ENCODE results near the gene MIA2.
"Not testable (repeated sequence)": the region's sequence is repeated elsewhere in the genome, so short reads cannot be mapped to it uniquely, and the experiment has no call there.

The MIA2 gene

DNA sequence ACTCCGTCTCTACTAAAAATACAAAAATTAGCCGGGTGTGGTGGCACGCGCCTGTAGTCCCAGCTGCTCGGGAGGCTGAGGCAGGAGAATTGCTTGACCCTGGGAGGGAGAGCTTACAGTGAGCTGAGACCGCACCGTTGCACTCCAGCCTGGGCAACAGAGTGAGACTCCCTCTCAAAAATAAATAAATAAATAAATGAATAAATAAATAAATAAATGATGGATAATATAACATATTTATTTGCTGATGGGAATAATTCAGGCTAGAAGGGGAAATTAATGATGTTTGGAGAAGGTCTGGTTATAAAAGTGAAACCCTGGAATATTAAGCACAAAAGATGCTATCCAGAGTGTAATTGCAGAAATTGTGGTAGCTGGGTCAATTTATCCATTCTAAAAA lies 107.4 kb downstream of the MIA2 start:
- not testable (repeated sequence) for DNase-seq

DNA sequence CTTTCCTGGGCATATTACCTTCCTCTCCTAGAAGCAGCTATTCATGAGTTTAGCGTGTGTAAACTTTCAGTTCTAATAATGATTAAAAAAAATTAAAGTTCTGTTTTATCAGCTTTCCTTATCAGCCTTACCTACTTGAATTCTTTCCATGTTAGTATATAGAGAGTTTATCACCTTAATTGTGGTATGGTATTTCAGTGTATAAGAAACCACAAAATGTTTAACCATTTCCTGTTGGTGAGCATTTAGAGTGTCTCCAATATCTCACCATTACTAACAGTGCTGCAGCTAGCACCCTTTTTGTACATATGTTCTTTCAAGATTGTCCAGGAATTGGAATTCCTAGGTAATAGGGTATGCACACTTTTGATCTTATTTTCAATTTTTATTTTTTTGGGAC lies 109.1 kb downstream of the MIA2 start:
- no peak for DNase-seq

GRCh38 chr14:39343614-39344013 lies 109.9 kb downstream of the MIA2 start:
- no peak for DNase-seq

DNA sequence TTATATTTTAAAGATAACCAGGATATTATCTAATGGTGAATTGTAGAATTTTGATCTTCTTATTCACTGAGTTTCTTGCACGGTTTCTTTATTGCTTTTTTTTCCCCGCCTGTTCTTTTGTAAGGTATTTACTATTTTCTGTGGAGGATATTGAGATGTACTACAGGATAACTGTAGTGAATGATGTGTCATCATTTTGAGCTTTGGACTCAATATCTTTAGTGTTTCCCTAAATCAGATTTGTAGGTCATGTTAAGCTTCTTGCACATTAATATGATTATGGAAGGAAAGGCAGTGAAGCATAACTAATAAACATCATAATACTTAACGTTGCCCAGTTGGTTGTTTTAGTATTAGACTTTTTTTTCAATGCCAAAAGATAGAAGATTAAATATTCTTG lies 117.2 kb downstream of the MIA2 start:
- no peak for DNase-seq

DNA sequence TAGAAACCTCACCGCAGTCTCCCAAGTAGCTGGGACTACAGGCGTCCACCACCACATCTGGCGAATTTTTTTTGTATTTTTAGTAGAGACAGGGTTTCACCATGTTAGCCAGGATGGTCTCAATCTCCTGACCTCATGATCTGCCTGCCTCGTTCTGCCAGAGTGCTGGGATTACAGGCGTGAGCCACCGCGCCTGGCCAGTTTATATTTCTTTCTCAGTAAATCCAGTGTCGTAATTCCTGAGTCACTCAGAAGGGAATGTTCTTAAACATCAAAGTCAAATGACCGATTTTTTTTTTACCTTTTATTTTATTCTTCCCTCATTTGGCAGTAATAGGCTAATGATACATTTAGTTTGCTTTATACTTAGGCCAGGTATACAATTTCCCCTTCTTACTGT lies 118.0 kb downstream of the MIA2 start:
- no peak for DNase-seq

DNA sequence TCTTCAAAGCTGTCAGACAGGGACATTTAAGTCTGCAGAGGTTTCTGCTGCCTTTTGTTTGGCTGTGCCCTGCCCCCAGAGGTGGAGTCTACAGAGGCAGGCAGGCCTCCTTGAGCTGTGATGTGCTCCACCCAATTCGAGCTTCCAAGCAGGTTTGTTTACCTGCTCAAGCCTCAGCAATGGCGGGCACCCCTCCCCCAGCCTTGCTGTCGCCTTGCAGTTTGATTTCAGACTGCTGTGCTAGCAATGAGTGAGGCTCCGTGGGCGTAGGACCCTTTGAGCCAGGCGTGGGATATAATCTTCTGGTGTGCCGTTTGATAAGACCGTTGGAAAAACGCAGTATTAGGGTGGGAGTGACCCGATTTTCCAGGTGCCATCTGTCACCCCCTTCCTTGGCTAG lies 125.4 kb downstream of the MIA2 start:
- DNase-seq, result not testable (repeated sequence)

GRCh38 chr14:39360316-39360715 lies 126.6 kb downstream of the MIA2 start:
- no peak for DNase-seq

- DNase-seq, result not testable (repeated sequence)
Observed at GRCh38 chr14:39361556-39361955, 127.8 kb downstream of the MIA2 start.

GRCh38 chr14:39364509-39364908 lies 130.8 kb downstream of the MIA2 start:
- DNase-seq, result no peak

DNA sequence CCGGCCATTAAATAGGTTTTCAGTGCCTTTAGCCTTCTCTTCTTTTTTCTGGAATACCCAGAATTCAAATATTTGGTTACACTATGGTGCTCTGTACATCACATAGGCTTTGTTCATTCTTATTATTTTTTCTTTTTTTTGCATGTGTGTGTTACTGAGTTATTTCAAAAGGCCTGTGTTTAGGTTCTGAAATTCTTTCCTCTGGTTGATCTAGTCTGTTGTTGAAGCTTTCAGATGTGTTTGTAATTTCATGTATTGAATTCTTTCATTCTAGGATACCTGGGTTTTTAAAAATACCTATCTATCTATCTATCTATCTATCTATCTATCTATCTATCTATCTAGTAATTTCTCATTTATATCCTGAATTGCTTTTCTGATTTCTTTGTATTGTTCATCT lies 131.6 kb downstream of the MIA2 start:
- DNase-seq, result no peak

DNA sequence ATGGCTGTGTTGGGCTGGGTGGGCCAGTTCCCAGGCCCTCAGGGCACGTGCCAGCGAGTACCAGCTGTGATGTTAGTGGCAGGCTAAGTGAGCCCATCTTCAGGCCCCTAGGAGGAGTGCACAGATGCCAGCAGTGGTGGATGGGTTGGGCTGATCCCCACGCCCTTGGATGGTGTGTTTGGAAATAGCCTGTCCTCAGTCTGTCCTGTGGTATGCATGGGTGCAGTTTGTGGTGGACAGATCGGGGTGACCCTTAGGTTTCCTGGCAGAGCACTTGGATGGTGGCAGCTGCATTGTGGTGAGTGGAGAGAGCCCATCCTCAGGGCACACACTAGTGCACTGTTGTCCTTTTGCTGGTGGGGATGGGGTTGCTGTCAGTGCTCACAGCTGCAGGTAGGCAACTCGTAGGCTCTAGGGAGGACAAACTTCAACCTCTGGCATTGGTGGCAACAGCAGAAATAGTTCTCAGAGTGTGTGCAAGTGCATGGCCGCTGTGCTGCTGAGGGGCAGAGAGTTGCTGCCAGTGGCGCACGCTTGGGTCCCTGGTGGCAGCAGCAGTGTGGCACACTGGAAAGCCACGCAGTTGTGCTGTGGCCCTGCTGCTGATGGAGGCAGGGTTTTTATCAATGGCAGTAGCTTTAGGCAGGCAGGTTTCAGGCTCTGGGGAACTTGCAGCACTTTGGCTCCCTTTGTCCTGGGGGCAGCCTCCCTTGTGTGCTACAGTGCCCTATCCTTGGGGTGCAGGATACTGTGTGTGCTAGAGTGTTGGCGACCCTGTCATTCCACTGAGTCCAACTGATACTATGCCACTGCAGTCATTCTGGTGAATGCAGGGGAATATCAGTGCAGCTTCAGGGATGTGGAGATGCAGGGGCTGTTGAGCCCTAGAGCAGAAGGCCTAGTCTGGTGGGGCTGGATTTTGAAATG lies 133.0 kb downstream of the MIA2 start:
- no peak for DNase-seq

GRCh38 chr14:39367387-39367751 lies 133.7 kb downstream of the MIA2 start:
- DNase-seq, result no peak

- DNase-seq, result peak; percentile 35
Observed at GRCh38 chr14:39368261-39368959, 134.7 kb downstream of the MIA2 start.

DNA sequence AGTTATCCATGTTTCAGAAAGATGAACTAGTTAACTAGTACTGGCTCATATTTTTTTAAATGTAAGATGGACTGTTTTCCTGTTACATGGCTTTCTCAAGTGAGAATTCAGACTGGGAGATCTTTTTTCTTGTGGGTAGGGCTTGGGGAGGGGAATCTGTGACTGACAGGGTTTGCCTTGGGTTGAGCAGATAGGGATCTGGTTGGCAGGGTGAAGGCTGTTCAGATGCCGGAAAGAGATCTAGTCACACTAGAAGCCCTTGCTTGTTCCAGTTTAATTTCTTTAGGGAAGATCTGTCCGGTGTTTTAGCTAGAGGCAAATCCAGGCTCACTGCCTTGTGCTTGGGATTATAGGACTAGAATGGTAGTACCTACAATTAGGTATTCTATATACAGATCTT lies 135.3 kb downstream of the MIA2 start:
- no peak for DNase-seq

GRCh38 chr14:39370415-39370814 lies 136.7 kb downstream of the MIA2 start:
- no peak for DNase-seq

DNA sequence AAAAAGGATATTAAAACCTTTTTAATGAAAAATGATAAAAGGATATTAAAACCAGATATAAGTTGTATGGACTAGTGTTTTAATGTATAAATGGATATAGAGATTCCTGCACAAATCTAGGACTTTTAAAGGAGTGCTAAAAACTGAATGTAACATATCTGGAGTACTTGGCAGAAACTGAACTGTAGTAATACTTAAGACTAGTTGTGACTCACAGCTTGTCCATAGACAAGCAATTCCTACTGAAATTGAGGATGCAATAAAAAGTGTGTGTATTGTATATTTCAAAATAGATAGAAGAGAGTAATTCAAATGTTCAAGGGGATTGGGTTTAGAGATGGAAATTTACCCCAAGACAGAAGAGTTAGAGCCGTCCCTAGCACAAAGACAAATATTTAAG lies 138.9 kb downstream of the MIA2 start:
- DNase-seq, result no peak

DNA sequence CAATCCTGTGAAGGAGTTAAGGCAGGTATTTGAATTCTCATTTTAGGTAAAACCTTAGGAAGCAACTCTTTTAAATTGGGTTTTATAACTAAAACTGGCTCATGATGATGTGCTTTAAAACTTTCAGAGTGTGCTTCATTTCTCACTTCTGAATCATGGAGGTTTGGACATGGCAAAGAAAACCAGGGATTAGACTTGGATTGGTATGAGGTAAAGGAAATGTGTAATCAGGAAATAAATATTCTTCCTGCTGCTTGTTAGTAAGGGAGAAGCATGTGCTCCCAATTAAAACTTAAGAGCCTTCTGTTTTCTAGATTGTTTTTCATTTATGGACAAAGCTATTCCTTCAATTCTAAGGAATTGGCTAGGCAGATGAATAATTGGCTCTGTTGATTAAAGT lies 141.1 kb downstream of the MIA2 start:
- DNase-seq, result no peak

DNA sequence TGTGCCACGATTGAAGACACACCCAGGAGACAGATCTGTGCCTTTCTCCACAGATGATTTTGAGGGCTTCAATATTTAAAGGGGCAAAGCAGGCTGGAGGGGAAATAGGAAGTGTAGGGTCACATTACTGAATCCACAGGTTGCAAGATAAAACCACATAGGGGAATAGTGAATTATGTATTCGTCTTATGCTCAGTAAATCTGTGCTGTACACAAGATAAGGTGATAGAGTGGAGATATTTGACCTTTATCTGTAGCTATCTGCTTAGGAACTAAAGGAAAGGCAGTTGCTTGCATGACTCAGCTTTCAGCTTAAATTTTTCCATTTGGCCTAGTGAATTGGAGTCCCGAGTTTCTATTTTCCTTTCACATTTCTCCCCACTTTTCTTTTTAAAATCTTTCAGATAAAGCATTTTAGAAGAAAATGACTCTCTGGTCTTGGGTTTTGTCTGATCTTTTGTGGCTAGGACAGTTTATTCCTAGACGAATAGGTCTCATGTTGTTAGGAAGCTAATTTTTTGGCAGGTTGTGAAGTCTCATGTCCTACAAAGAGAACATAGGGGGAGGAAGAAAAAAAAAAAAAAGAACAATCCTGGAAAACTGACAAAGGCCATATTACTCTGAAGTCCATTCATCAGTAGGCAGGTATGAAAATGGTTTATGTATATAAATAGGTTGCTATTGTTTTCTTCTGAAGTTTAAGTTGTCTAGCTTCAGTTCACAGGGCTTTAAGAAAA lies 143.1 kb downstream of the MIA2 start:
- no peak for DNase-seq

GRCh38 chr14:39381366-39381765 lies 147.7 kb downstream of the MIA2 start:
- no peak for DNase-seq

DNA sequence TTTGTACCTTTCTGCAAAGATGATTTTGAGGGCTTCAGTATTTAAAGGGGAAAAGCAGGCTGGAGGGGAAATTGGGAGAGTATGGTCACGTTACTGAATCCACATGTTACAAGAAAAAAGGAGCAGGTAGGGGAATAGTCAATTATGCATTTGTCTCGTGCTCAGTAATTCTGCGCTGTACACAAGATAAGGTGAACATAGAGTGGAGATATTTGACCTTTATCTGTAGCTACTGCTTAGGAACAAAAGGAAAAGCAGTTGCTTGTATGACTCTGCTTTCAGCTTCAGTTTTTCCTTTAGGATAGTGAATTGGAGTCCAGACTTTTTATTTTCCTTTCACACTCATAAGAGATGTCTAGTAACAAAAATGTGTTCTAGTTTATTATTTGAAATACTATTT lies 148.7 kb downstream of the MIA2 start:
- DNase-seq, result no peak

- DNase-seq, result no peak
Observed at GRCh38 chr14:39383026-39383660, 149.4 kb downstream of the MIA2 start.

DNA sequence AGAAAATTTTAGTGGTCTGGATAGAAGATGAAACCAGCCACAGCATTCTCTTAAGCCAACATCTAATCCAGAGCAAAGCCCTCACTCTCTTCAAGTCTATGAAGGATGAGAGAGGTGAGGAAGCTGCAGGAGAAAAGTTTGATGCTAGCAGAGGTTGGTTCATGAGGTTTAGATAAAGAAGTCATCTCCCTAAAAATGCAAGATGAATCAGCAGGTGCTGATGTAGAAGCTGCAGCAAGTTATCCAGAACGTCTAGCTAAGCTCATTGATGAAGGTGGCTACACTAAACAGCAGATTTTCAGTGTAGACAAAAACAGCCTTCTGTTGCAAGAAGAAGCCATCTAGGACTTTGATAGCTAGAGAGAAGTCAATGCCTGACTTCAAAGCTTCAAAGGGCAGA lies 150.0 kb downstream of the MIA2 start:
- no peak for DNase-seq

- no peak for DNase-seq
Observed at GRCh38 chr14:39384177-39384576, 150.5 kb downstream of the MIA2 start.
